ENCODE data around the gene PTPRF. TPM values are rescaled to one million over a fixed set of nuclear protein-coding genes. Genes with fewer than 3 reads are reported as not detected.

PTPRF gene
- total RNA-seq, 1 donor from 2014 or later, result not detected

DNA sequence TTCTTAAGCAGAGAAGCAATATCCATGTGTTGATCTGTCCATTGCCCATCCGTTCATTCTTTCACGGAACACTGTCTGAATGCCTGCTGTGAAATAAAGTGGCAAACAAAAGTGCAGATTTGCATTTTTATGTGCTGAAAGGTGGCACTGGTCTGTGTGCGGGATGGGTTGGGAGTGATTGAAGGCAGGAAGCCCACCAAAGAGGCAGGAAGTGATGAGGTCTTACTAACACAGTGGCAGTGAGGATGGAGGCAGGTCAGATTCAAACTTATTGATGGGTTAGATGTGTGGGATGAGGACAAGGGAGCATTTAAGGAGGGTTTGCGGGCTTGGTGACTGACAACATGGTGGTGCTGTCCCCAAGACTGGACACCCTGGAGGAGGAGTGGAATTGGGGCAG lies 8.3 kb downstream of the PTPRF start:
- Mint-ChIP-seq H3K27ac (no peak overlapping the region), H3K27me3 (peaks cover 2% of the 10 kb centered on the region), H3K36me3 (ENCODE audit: low read depth) (no peaks in the 10 kb centered on the region), H3K4me1 (no peaks in the 10 kb centered on the region), H3K4me3 (no peak overlapping the region), H3K9me3 (no peaks in the 10 kb centered on the region)
- ChIA-PET POLR2A (no interaction called here), CTCF (no interaction called here)
- no peak for ATAC-seq (ENCODE audit: low read depth)
- intact Hi-C loops (cut with micrococcal nuclease), result no loop called here
- TF ChIP-seq, protein P1, sequence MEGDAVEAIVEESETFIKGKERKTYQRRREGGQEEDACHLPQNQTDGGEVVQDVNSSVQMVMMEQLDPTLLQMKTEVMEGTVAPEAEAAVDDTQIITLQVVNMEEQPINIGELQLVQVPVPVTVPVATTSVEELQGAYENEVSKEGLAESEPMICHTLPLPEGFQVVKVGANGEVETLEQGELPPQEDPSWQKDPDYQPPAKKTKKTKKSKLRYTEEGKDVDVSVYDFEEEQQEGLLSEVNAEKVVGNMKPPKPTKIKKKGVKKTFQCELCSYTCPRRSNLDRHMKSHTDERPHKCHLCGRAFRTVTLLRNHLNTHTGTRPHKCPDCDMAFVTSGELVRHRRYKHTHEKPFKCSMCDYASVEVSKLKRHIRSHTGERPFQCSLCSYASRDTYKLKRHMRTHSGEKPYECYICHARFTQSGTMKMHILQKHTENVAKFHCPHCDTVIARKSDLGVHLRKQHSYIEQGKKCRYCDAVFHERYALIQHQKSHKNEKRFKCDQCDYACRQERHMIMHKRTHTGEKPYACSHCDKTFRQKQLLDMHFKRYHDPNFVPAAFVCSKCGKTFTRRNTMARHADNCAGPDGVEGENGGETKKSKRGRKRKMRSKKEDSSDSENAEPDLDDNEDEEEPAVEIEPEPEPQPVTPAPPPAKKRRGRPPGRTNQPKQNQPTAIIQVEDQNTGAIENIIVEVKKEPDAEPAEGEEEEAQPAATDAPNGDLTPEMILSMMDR (IDR thresholded peaks at IDR 0.05), result no peak
- no peak for DNase-seq

DNA sequence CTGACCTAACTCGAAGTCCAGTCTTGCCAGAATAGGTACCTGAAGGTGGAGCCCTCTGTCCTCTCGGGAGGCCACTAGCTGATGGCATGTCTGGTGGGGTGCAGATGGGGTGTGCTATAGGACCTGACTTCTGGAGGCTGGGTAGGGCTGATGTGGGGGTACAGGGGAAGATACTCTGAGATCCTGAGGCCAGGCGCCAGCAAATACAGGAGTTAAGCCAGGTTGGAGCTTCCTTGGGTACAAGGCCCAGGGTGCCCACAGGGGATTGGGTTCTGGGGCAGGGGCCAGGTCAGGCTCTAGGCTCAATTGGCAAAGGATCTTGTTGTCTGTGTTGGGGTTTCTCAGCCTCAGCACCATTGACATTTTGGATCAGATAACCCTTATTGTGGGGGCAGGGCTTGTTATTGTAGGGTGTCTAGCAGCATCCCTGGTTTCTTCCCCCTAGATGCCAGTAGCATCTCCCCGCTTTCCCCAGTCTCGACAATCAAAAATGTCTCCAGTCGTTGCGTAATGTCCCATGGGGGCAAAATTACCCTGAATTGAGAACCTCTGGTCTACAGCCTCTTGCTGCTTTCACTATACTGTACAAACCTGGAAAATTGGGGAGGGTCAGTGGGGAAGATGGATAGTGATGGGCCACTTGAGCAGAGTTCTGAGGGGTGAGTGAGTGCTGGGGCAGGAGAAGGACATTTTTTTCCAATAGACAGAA lies 9.2 kb downstream of the PTPRF start:
- ATAC-seq (ENCODE audit: low read depth), result no peak
- ChIA-PET POLR2A (no interaction called here), CTCF (no interaction called here)
- Mint-ChIP-seq H3K27me3 (peaks cover 2% of the 10 kb centered on the region), H3K36me3 (ENCODE audit: low read depth) (no peaks in the 10 kb centered on the region), H3K27ac (no peak overlapping the region), H3K9me3 (no peaks in the 10 kb centered on the region), H3K4me3 (no peak overlapping the region), H3K4me1 (no peaks in the 10 kb centered on the region)
- DNase-seq, result no peak
- TF ChIP-seq, protein P1 (IDR thresholded peaks at IDR 0.05), result no peak
- intact Hi-C loops (cut with micrococcal nuclease), result no loop called here

DNA sequence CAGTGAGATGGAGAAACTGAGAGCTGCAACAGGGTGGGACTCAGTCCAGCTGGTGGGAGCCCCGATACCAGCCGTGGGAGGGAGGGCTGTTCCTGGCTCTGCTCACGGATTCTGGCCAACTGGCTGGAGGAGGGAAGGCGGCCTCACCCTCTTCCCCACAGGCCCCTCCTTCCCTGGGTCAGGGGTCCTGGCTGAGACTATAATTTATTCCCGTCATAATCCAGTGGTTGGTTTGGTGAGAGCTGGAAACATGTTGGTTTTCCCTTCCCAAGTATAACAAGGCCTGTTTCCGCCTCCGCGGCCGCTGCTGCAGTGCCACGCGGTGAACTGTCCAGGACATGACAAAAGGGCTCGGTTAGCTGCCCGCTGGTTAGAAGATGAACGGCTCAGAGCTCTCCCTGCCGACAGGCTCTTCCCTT lies 10.0 kb downstream of the PTPRF start:
- Mint-ChIP-seq H3K4me3 (no peak overlapping the region), H3K36me3 (ENCODE audit: low read depth) (no peaks in the 10 kb centered on the region)
- CTCF ChIA-PET, result no interaction called here

DNA sequence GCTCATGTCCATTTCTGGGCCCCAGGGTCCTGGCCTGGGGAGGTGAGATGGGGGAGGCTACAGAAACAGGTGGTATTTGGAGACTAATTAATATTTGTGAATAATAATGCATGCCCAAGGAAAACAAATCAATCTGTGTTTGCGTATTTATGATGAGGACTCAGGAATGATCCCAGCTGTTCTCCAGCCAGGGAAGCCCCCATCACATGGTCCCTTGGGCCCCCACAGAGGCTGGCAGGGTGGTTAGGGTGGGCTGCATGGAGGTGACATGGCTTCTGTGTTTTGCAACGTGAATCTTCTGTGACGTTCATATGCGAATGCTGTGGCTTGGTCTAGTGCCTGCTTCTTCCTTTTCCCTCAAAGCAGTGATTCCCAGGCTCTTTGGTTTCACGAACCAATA lies 10.5 kb downstream of the PTPRF start:
- CTCF ChIA-PET, result no interaction called here
- Mint-ChIP-seq H3K4me3 (no peak overlapping the region), H3K27me3 (peaks cover 6% of the 10 kb centered on the region), H3K27ac (no peak overlapping the region), H3K36me3 (ENCODE audit: low read depth) (no peaks in the 10 kb centered on the region), H3K4me1 (no peaks in the 10 kb centered on the region), H3K9me3 (no peaks in the 10 kb centered on the region)
- ATAC-seq (ENCODE audit: low read depth) (no peak), DNase-seq (no peak)
- intact Hi-C loops (cut with micrococcal nuclease), result no loop called here
- TF ChIP-seq, protein P1 (IDR thresholded peaks at IDR 0.05), result no peak
- POLR2A ChIA-PET, result no interaction called here

More for the DNA sequence above, 10.0 kb downstream of the PTPRF start:
- TF ChIP-seq, protein P1 (IDR thresholded peaks at IDR 0.05), result no peak
- Mint-ChIP-seq H3K9me3 (no peaks in the 10 kb centered on the region), H3K27ac (no peak overlapping the region), H3K4me1 (no peaks in the 10 kb centered on the region), H3K27me3 (peaks cover 4% of the 10 kb centered on the region)
- intact Hi-C loops (cut with micrococcal nuclease), result no loop called here
- DNase-seq, result no peak
- POLR2A ChIA-PET, result no interaction called here
- no peak for ATAC-seq (ENCODE audit: low read depth)

DNA sequence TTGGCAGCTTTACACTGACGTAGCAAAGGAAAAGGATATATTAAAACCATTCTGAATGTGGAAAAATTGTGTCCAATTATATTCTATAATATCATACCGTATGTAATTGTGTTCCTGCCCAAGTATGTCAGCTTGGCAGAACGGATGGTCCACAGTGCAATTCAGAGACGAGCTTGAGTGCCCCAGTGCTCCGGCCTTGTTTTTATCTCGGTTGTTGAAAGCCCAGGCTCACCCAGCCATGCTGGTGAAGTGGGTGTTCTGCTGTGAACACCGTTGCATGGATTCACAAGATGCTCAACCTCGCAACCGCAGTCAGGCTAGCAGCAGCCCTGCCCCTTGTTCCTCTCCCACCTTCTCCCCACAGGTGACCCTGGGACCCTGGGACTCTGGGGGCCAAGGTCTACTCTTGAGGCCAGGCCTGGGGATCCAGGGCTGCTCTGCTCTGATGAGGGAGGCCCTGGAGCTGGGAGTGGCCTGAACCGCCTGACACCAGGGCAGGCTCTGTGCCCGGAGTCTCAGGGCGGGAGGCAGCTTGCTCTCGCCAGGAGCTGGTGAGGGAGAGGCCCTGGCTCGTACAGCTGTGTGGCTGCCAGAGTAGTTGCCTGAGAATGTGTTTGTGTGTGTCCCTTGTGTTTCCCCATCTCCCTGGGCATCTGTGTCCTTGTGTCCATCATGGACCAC lies 11.2 kb downstream of the PTPRF start:
- CTCF ChIA-PET, result no interaction called here
- TF ChIP-seq, protein P1 (IDR thresholded peaks at IDR 0.05), result no peak
- no peak for DNase-seq
- Mint-ChIP-seq H3K4me3 (no peak overlapping the region), H3K27me3 (peaks cover 7% of the 10 kb centered on the region), H3K36me3 (ENCODE audit: low read depth) (no peaks in the 10 kb centered on the region), H3K4me1 (no peaks in the 10 kb centered on the region), H3K27ac (no peak overlapping the region), H3K9me3 (no peaks in the 10 kb centered on the region)
- intact Hi-C loops (cut with micrococcal nuclease), result no loop called here
- POLR2A ChIA-PET, result no interaction called here
- no peak for ATAC-seq (ENCODE audit: low read depth)
